ENCODE measurements around the gene SPRED1.

The SPRED1 gene

GRCh38 chr15:38285456-38285855 lies 32.8 kb downstream of the SPRED1 start:
- no peak for DNase-seq

GRCh38 chr15:38294126-38294525 lies 41.5 kb downstream of the SPRED1 start:
- DNase-seq, result no peak

GRCh38 chr15:38297623-38298388 lies 45.2 kb downstream of the SPRED1 start:
- DNase-seq, result no peak

- DNase-seq, result no peak
These were observed 46.6 kb downstream of the SPRED1 start for GRCh38 chr15:38299216-38299615.

GRCh38 chr15:38300395-38300794 lies 47.8 kb downstream of the SPRED1 start:
- no peak for DNase-seq

GRCh38 chr15:38304481-38304880 lies 51.8 kb downstream of the SPRED1 start:
- DNase-seq, result no peak

GRCh38 chr15:38307251-38307650 lies 54.6 kb downstream of the SPRED1 start:
- DNase-seq, result no peak

GRCh38 chr15:38307861-38308641 lies 55.4 kb downstream of the SPRED1 start:
- DNase-seq, result no peak

- no peak for DNase-seq
These were observed 56.2 kb downstream of the SPRED1 start for GRCh38 chr15:38308797-38309196.

- DNase-seq, result no peak
These were observed 59.6 kb downstream of the SPRED1 start for GRCh38 chr15:38312190-38312589.

- no peak for DNase-seq
These were observed 63.7 kb downstream of the SPRED1 start for GRCh38 chr15:38316311-38316710.

GRCh38 chr15:38320181-38320580 lies 67.5 kb downstream of the SPRED1 start:
- DNase-seq, result no peak

GRCh38 chr15:38320866-38321265 lies 68.2 kb downstream of the SPRED1 start:
- DNase-seq, result no peak

GRCh38 chr15:38323895-38324294 lies 71.3 kb downstream of the SPRED1 start:
- no peak for DNase-seq

GRCh38 chr15:38324939-38325647 lies 72.5 kb downstream of the SPRED1 start:
- no peak for DNase-seq

GRCh38 chr15:38325648-38325990 lies 73.0 kb downstream of the SPRED1 start:
- DNase-seq, result no peak

- DNase-seq, result no peak
These were observed 80.1 kb downstream of the SPRED1 start for GRCh38 chr15:38332711-38333110.

GRCh38 chr15:38335116-38335515 lies 82.5 kb downstream of the SPRED1 start:
- no peak for DNase-seq

GRCh38 chr15:38344351-38344750 lies 91.7 kb downstream of the SPRED1 start:
- no peak for DNase-seq

GRCh38 chr15:38349251-38349650 lies 96.6 kb downstream of the SPRED1 start:
- no peak for DNase-seq

GRCh38 chr15:38351466-38351865 lies 98.8 kb downstream of the SPRED1 start:
- DNase-seq, result no peak

- peak; percentile 55 for DNase-seq
These were observed 101.8 kb downstream of the SPRED1 start for GRCh38 chr15:38354315-38354929.

GRCh38 chr15:38362355-38362754 lies 109.7 kb downstream of the SPRED1 start:
- DNase-seq, result no peak
